Mesenchymal stem cell (in vitro differentiated cells and primary cell): ENCODE measurements around the gene ARHGEF4.

Experiments used
- DNase-seq: peaks from one replicate; pipeline ENCODE4 v3.0.0-alpha.2; 2013
- H2AFZ ChIP-seq: one replicate; pipeline ENCODE4 v1.6.1; 2013; ENCODE audit warnings: low read depth, mild to moderate bottlenecking, control low read depth, inconsistent platforms, low read length, moderate library complexity
- H2AK5ac ChIP-seq: 2 replicates; pipeline ENCODE4 v1.6.1; 2013; ENCODE audit warnings: low read length, moderate library complexity, mild to moderate bottlenecking, inconsistent platforms; ENCODE audit not compliant: severe bottlenecking
- H2BK120ac ChIP-seq: one replicate; pipeline ENCODE4 v1.6.1; 2013; ENCODE audit warnings: low read depth, mild to moderate bottlenecking, inconsistent platforms, low read length, moderate library complexity
- H2BK12ac ChIP-seq, 2 experiments: one replicate each; pipeline ENCODE4 v1.6.1; 2013; ENCODE audit warnings: inconsistent platforms in 2 of 2, low read length in 2 of 2, mild to moderate bottlenecking in 2 of 2, moderate library complexity in 2 of 2, control low read depth in 1 of 2
- H2BK15ac ChIP-seq: one replicate; pipeline ENCODE4 v1.6.1; 2013; ENCODE audit warnings: mild to moderate bottlenecking, low read depth, inconsistent platforms; ENCODE audit not compliant: poor library complexity, severe bottlenecking
- H2BK5ac ChIP-seq: 2 replicates; pipeline ENCODE4 v1.6.1; 2013; ENCODE audit warnings: low read depth, mild to moderate bottlenecking, low read length, control low read depth, inconsistent platforms; ENCODE audit not compliant: poor library complexity, severe bottlenecking
- H3K14ac ChIP-seq, 2 experiments: one replicate each; pipeline ENCODE4 v1.6.1; 2013; ENCODE audit warnings: inconsistent platforms in 2 of 2, low read length in 2 of 2, control low read depth in 1 of 2, mild to moderate bottlenecking in 1 of 2, moderate library complexity in 1 of 2
- H3K18ac ChIP-seq, 2 experiments: one replicate each; pipeline ENCODE4 v1.6.1; 2013; ENCODE audit warnings: inconsistent platforms in 2 of 2, low read length in 2 of 2, control low read depth in 1 of 2, low read depth in 1 of 2, mild to moderate bottlenecking in 1 of 2
- H3K23ac ChIP-seq, 2 experiments: one replicate each; pipeline ENCODE4 v1.6.1; 2013; ENCODE audit warnings: inconsistent platforms in 2 of 2, low read length in 2 of 2, mild to moderate bottlenecking in 2 of 2, moderate library complexity in 2 of 2, control low read depth in 1 of 2
- H3K27ac ChIP-seq: 2 replicates; pipeline ENCODE4 v1.5.1; 2013; ENCODE audit warnings: mild to moderate bottlenecking, moderate library complexity, low read length, control low read depth, inconsistent platforms; ENCODE audit not compliant: poor library complexity, severe bottlenecking
- H3K27me3 ChIP-seq, 2 experiments: 2 replicates each; pipeline versions ENCODE4 v1.6.1 to v1.7.0; 2013; ENCODE audit warnings: low read length in 2 of 2, mild to moderate bottlenecking in 2 of 2, moderate library complexity in 2 of 2, control low read depth in 1 of 2, inconsistent platforms in 1 of 2; ENCODE audit not compliant: control insufficient read depth in 1 of 2, insufficient read depth in 1 of 2
- H3K36me3 ChIP-seq, 2 experiments: 2 replicates each; pipeline versions ENCODE4 v1.6.1 to v1.7.0; 2013; ENCODE audit warnings: low read length in 2 of 2, control low read depth in 1 of 2, inconsistent platforms in 1 of 2, low read depth in 1 of 2, mild to moderate bottlenecking in 1 of 2; ENCODE audit not compliant: insufficient read depth in 2 of 2, control insufficient read depth in 1 of 2
- H3K4ac ChIP-seq, 2 experiments: one replicate each; pipeline ENCODE4 v1.6.1; 2013; ENCODE audit warnings: inconsistent platforms in 2 of 2, low read length in 2 of 2, mild to moderate bottlenecking in 2 of 2, moderate library complexity in 2 of 2, control low read depth in 1 of 2, low read depth in 1 of 2
- H3K4me1 ChIP-seq: 2 replicates; pipeline ENCODE4 v1.6.1; 2013; ENCODE audit warnings: low read depth, low read length, control low read depth; ENCODE audit not compliant: control insufficient read depth, insufficient read depth
- H3K4me2 ChIP-seq: 2 replicates; pipeline ENCODE4 v1.6.1; 2013; ENCODE audit warnings: low read length, mild to moderate bottlenecking, inconsistent platforms; ENCODE audit not compliant: poor library complexity, severe bottlenecking
- H3K4me3 ChIP-seq, 2 experiments: 2 replicates each; pipeline versions ENCODE4 v1.5.1 to v1.7.0; 2013; ENCODE audit warnings: low read length in 2 of 2, mild to moderate bottlenecking in 2 of 2, control low read depth in 1 of 2, low read depth in 1 of 2; ENCODE audit not compliant: insufficient read depth in 1 of 2
- H3K79me1 ChIP-seq: replicated peaks from 2 replicates; pipeline ENCODE4 v1.6.1; 2013; ENCODE audit warnings: mild to moderate bottlenecking, control low read depth, low read length, inconsistent platforms; ENCODE audit not compliant: poor library complexity, severe bottlenecking
- H3K9ac ChIP-seq: 2 replicates; pipeline ENCODE4 v1.7.0; 2013; ENCODE audit warnings: mild to moderate bottlenecking, low read length, moderate library complexity
- H3K9me3 ChIP-seq: 2 replicates; pipeline ENCODE4 v1.7.0; 2013; ENCODE audit warnings: mild to moderate bottlenecking, low read length; ENCODE audit not compliant: control insufficient read depth
- H4K8ac ChIP-seq: one replicate; pipeline ENCODE4 v1.6.1; 2013; ENCODE audit warnings: inconsistent platforms, mild to moderate bottlenecking, low read length, moderate library complexity
- H4K91ac ChIP-seq: one replicate; pipeline ENCODE4 v1.6.1; 2013; ENCODE audit warnings: mild to moderate bottlenecking, low read length, inconsistent platforms
- WGBS: methylation state at CpG from one replicate; pipeline ENCODE4 v1.1.7; 2013; ENCODE audit warnings: mixed read lengths; 5-methylcytosine and 5-hydroxymethylcytosine counted together

Gene ARHGEF4

GRCh38 chr2:130829015-130829414 is 7.7 kb upstream of the ARHGEF4 start:
- H3K14ac ChIP-seq, result no peak overlapping the region
- H3K4ac ChIP-seq, result no peak overlapping the region
- WGBS, result 85% methylated on average over 5 of the region's 10 CpGs
- no peak for DNase-seq
- H2BK15ac ChIP-seq, result no peak overlapping the region
- H4K91ac ChIP-seq, result no peak overlapping the region
- no peak overlapping the region for H3K9ac ChIP-seq
- H3K36me3 ChIP-seq, result no peaks in the 10 kb centered on the region
- H2AFZ ChIP-seq, result no peak overlapping the region
- no peak overlapping the region for H3K23ac ChIP-seq
- H4K8ac ChIP-seq, result no peak overlapping the region
- no peaks in the 10 kb centered on the region for H3K9me3 ChIP-seq
- no peak overlapping the region for H2BK12ac ChIP-seq
- no peak overlapping the region for H2BK5ac ChIP-seq
- H3K4me3 ChIP-seq, result no peak overlapping the region
- no peak overlapping the region for H3K4me2 ChIP-seq
- H3K79me1 ChIP-seq, result no peaks in the 10 kb centered on the region
- H3K4me1 ChIP-seq, result peaks cover 37% of the 10 kb centered on the region
- H3K27ac ChIP-seq, result no peak overlapping the region
- peaks cover 11 to 24% of the 10 kb centered on the region in 2 experiments for H3K27me3 ChIP-seq
- H3K18ac ChIP-seq, result no peak overlapping the region
- no peak overlapping the region for H2AK5ac ChIP-seq
- no peak overlapping the region for H2BK120ac ChIP-seq

GRCh38 chr2:130830538-130830937 is 6.2 kb upstream of the ARHGEF4 start:
- H3K14ac ChIP-seq, result no peak overlapping the region
- no peak for DNase-seq
- no peaks in the 10 kb centered on the region for H3K9me3 ChIP-seq
- no peak overlapping the region for H3K27ac ChIP-seq
- H2AK5ac ChIP-seq, result no peak overlapping the region
- H2BK12ac ChIP-seq, result no peak overlapping the region
- H2BK5ac ChIP-seq, result no peak overlapping the region
- no peak overlapping the region for H3K4me3 ChIP-seq
- H3K9ac ChIP-seq, result no peak overlapping the region
- WGBS, result no CpG with 5 or more reads among the region's 2 CpGs
- no peak overlapping the region for H3K4ac ChIP-seq
- no peak overlapping the region for H3K4me2 ChIP-seq
- no peak overlapping the region for H2BK120ac ChIP-seq
- H3K4me1 ChIP-seq, result peaks cover 31% of the 10 kb centered on the region
- H3K36me3 ChIP-seq, result no peaks in the 10 kb centered on the region
- no peak overlapping the region for H3K23ac ChIP-seq
- H2BK15ac ChIP-seq, result no peak overlapping the region
- H3K79me1 ChIP-seq, result no peaks in the 10 kb centered on the region
- H4K91ac ChIP-seq, result no peak overlapping the region
- no peak overlapping the region for H3K18ac ChIP-seq
- peaks cover 13 to 37% of the 10 kb centered on the region in 2 experiments for H3K27me3 ChIP-seq
- no peak overlapping the region for H2AFZ ChIP-seq
- no peak overlapping the region for H4K8ac ChIP-seq

- Histone ChIP-seq H3K79me1 (no peaks in the 10 kb centered on the region), H3K4me3 (no peak overlapping the region), H3K23ac (no peak overlapping the region), H3K9me3 (no peaks in the 10 kb centered on the region), H3K27ac (no peak overlapping the region), H2BK5ac (no peak overlapping the region), H2BK15ac (no peak overlapping the region), H3K9ac (no peak overlapping the region), H3K36me3 (no peaks in the 10 kb centered on the region), H3K18ac (no peak overlapping the region), H2BK120ac (no peak overlapping the region), H3K4ac (no peak overlapping the region), H2AK5ac (no peak overlapping the region), H2BK12ac (no peak overlapping the region), H3K27me3 (peaks cover 19 to 45% of the 10 kb centered on the region in 2 experiments), H3K4me2 (no peak overlapping the region), H4K91ac (no peak overlapping the region), H2AFZ (no peak overlapping the region), H3K14ac (no peak overlapping the region), H3K4me1 (peaks cover 31% of the 10 kb centered on the region), H4K8ac (no peak overlapping the region)
- DNase-seq, result no peak
- WGBS, result 80% methylated on average over 6 of the region's 6 CpGs
Measured at GRCh38 chr2:130831356-130831755, 5.4 kb upstream of the ARHGEF4 start.

- Histone ChIP-seq H3K36me3 (no peaks in the 10 kb centered on the region), H2AK5ac (no peak overlapping the region), H3K9ac (no peak overlapping the region), H3K27me3 (peaks cover 23 to 54% of the 10 kb centered on the region in 2 experiments), H2AFZ (no peak overlapping the region), H3K4ac (no peak overlapping the region), H3K79me1 (no peaks in the 10 kb centered on the region), H3K4me2 (no peak overlapping the region), H3K27ac (no peak overlapping the region), H3K4me1 (peaks cover 36% of the 10 kb centered on the region), H2BK12ac (no peak overlapping the region), H3K14ac (no peak overlapping the region), H2BK120ac (no peak overlapping the region), H3K4me3 (no peak overlapping the region), H4K91ac (no peak overlapping the region), H4K8ac (no peak overlapping the region), H2BK15ac (no peak overlapping the region), H3K18ac (no peak overlapping the region), H3K23ac (no peak overlapping the region), H2BK5ac (no peak overlapping the region), H3K9me3 (no peaks in the 10 kb centered on the region)
- WGBS, result 85% methylated on average over 12 of the region's 12 CpGs
- no peak for DNase-seq
Measured at GRCh38 chr2:130832296-130832940, 4.3 kb upstream of the ARHGEF4 start.
